Mucosa of descending colon (tissue), 3 donors: ENCODE results near the gene SMARCA5. TPM values are rescaled to one million over a fixed set of nuclear protein-coding genes. Genes with fewer than 3 reads are reported as not detected.

ENCODE experiments used
- ATAC-seq: fragments of 200-7000 bp; cut with Tn5 transposase; one replicate; pipeline ENCODE4 v1.9.1; 2020; ENCODE audit warnings: mild to moderate bottlenecking, moderate library complexity
- DNase-seq, 3 donors: peaks; one replicate each; pipeline ENCODE4 v3.0.0-alpha.2; 2020
- H3K36me3 ChIP-seq: fragments of 200-600 bp; one replicate; pipeline ENCODE4 v1.8.0; 2021; ENCODE audit warnings: low read depth, mild to moderate bottlenecking
- H3K4me1 ChIP-seq: fragments of 200-600 bp; one replicate; pipeline ENCODE4 v1.8.0; 2021; ENCODE audit warnings: low read depth, mild to moderate bottlenecking
- H3K4me3 ChIP-seq: fragments of 200-600 bp; one replicate; pipeline ENCODE4 v1.8.0; 2021; ENCODE audit warnings: mild to moderate bottlenecking
- H3K9me3 ChIP-seq: fragments of 200-600 bp; one replicate; pipeline ENCODE4 v1.8.0; 2021; ENCODE audit warnings: mild to moderate bottlenecking
- CTCF ChIP-seq: fragments of 200-600 bp; IDR thresholded peaks from one replicate; pipeline ENCODE4 v1.8.0; 2022; ENCODE audit warnings: antibody characterized with exemption, mild to moderate bottlenecking
- intact Hi-C, 2 donors: fragments of 100-400 bp; cut with DNase I in 1 of 2; cut with micrococcal nuclease in 1 of 2; formaldehyde crosslinking; loops; one replicate each; pipeline versions ENCODE4 v1.11.0 to v1.11.1; 2022; cut with DNase I, micrococcal nuclease
- total RNA-seq, 3 donors: library from RNA; stranded (reverse); fragmentation: NEBNext Ultra II Directional in 2 of 3; extraction: Animal tissue kit (Norgen Biotek cat#: 25700) in 2 of 3; gene quantifications; one replicate each; pipeline versions ENCODE4 v1.2.1 to v1.2.4, GENCODE V29; 2021 to 2023
- donor health status: DM: no; HTN: no; CAD: no; lungs with moderate emphysema.
- donor health status: DM: no; HTN: no; CAD: no.
- donor health status: DM: no; HTN: yes; CAD: no.

SMARCA5 gene
- total RNA-seq, 3 donors from 2014 or later: 27.9 to 45.9 (median 30.5) TPM

- TF ChIP-seq CTCF: no peak
- intact Hi-C loops: no loop called here
- Histone ChIP-seq H3K36me3 (no peaks in the 10 kb centered on the region), H3K4me3 (no peak overlapping the region), H3K4me1 (no peaks in the 10 kb centered on the region), H3K9me3 (no peaks in the 10 kb centered on the region)
- no peak for ATAC-seq
- no peak for DNase-seq
Measured at GRCh38 chr4:143558286-143558685, 44.8 kb downstream of the SMARCA5 start.

- TF ChIP-seq CTCF: peak; percentile 51
- no peaks in the 10 kb centered on the region for H3K4me1 ChIP-seq
Measured at GRCh38 chr4:143558823-143559756, 45.6 kb downstream of the SMARCA5 start.

GRCh38 chr4:143559757-143560147 is 46.2 kb downstream of the SMARCA5 start:
- peak in 2 of 3 donors; percentile 41 to 55 for DNase-seq
- intact Hi-C loops: no loop called here
- H3K4me3 ChIP-seq: no peak overlapping the region
- ATAC-seq: peak; percentile 14
- no peaks in the 10 kb centered on the region for H3K36me3 ChIP-seq
- H3K9me3 ChIP-seq: no peaks in the 10 kb centered on the region
- TF ChIP-seq CTCF: no peak
- no peaks in the 10 kb centered on the region for H3K4me1 ChIP-seq

More at GRCh38 chr4:143558823-143559756, 45.6 kb downstream of the SMARCA5 start:
- Histone ChIP-seq H3K9me3 (no peaks in the 10 kb centered on the region), H3K36me3 (no peaks in the 10 kb centered on the region), H3K4me3 (peak overlapping the region; percentile 33)
- intact Hi-C loops: no loop called here
- DNase-seq: peak; percentile 83 to 89 (median 88)
- peak; percentile 97 for ATAC-seq

- no peaks in the 10 kb centered on the region for H3K4me1 ChIP-seq
- no peaks in the 10 kb centered on the region for H3K36me3 ChIP-seq
- no peak overlapping the region for H3K4me3 ChIP-seq
- ATAC-seq (no peak), DNase-seq (no peak)
- H3K9me3 ChIP-seq: no peaks in the 10 kb centered on the region
- no peak for TF ChIP-seq CTCF
- intact Hi-C loops: no loop called here
Measured at GRCh38 chr4:143564472-143564871, 51.0 kb downstream of the SMARCA5 start.

GRCh38 chr4:143575331-143575730 is 61.8 kb downstream of the SMARCA5 start:
- intact Hi-C loops: no loop called here
- H3K4me1 ChIP-seq: no peaks in the 10 kb centered on the region
- TF ChIP-seq CTCF: no peak
- H3K9me3 ChIP-seq: no peaks in the 10 kb centered on the region
- DNase-seq (no peak), ATAC-seq (no peak)
- H3K4me3 ChIP-seq: no peak overlapping the region
- no peaks in the 10 kb centered on the region for H3K36me3 ChIP-seq
